ENCODE data around the gene RIPOR3.
"Not testable (repeated sequence)": the region's sequence is repeated elsewhere in the genome, so short reads cannot be mapped to it uniquely, and the experiment has no call there.

The RIPOR3 gene

DNA sequence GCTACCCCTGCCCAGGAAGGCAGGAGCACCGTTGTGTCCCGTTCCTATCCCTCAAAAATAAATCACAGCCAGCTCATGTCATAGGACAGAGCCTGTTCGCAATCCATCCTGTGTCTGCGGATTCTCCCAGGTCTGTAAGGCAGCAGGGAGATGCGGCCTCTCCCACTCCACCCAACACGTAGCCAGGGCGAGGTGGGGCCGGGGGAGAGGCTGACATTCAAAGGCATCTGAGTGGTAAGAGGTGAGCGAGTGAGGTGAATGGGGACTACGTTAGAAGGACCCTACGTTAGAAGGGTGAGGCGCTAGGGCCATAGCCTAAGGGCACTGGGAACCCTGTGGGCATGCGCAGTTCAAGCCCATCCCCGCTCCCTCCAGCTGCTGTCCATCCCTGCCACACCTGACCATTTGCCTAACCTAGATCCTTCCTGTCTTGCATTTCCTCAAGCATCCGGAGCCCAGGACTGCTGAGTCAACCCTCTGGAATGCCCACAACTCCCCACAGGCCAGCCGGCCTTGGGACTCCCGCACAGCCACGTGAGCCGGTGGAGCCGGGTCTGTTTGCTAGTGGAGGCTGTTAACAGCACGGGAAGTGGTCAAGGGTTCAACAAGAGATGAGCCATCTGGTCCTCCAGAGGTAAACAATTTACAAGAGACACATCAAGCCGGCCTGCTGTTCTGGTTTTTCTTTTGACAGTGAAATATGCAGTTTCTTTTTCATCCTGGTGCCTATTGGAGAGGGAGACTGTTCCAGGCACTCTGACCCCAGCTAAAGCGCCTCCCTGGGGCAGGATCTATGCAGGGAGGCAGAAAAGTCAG lies 45.9 kb downstream of the RIPOR3 start:
- Histone ChIP-seq H4K20me1 (ENCODE audit: insufficient read depth, low read length) (no peaks in the 10 kb centered on the region), H3K36me3 (ENCODE audit: insufficient read depth, low read length) (no peaks in the 10 kb centered on the region), H3K4me3 (ENCODE audit: low read depth, low read length, poor library complexity, severe bottlenecking) (no peak overlapping the region), H3K9ac (ENCODE audit: low read length) (no peak overlapping the region), H3K4me1 (ENCODE audit: insufficient read depth, low read length, severe bottlenecking) (no peaks in the 10 kb centered on the region), H3K4me2 (ENCODE audit: low read length) (no peak overlapping the region), H3K27me3 (ENCODE audit: insufficient read depth, low read length) (peaks cover 7% of the 10 kb centered on the region; the same call in 1 of the 2 replicates), H2AFZ (ENCODE audit: low read length) (no peak overlapping the region), H3K27ac (ENCODE audit: low read depth, low read length, poor library complexity, severe bottlenecking) (no peak overlapping the region), H3K79me2 (ENCODE audit: insufficient read depth, low read length) (no peaks in the 10 kb centered on the region), H3F3A (ENCODE audit: insufficient read depth, low read length) (no peaks in the 10 kb centered on the region), H3K9me3 (ENCODE audit: low read length) (peaks cover 6% of the 10 kb centered on the region), H3K9me2 (ENCODE audit: low read depth, low read length) (no peaks in the 10 kb centered on the region)
- no peak for TF ChIP-seq EZH2 (IDR thresholded peaks at IDR 0.05; ENCODE audit: borderline replicate concordance, low read length)
- TF ChIP-seq, protein P1, sequence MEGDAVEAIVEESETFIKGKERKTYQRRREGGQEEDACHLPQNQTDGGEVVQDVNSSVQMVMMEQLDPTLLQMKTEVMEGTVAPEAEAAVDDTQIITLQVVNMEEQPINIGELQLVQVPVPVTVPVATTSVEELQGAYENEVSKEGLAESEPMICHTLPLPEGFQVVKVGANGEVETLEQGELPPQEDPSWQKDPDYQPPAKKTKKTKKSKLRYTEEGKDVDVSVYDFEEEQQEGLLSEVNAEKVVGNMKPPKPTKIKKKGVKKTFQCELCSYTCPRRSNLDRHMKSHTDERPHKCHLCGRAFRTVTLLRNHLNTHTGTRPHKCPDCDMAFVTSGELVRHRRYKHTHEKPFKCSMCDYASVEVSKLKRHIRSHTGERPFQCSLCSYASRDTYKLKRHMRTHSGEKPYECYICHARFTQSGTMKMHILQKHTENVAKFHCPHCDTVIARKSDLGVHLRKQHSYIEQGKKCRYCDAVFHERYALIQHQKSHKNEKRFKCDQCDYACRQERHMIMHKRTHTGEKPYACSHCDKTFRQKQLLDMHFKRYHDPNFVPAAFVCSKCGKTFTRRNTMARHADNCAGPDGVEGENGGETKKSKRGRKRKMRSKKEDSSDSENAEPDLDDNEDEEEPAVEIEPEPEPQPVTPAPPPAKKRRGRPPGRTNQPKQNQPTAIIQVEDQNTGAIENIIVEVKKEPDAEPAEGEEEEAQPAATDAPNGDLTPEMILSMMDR (IDR thresholded peaks at IDR 0.05; ENCODE audit: low read length) = no peak

DNA sequence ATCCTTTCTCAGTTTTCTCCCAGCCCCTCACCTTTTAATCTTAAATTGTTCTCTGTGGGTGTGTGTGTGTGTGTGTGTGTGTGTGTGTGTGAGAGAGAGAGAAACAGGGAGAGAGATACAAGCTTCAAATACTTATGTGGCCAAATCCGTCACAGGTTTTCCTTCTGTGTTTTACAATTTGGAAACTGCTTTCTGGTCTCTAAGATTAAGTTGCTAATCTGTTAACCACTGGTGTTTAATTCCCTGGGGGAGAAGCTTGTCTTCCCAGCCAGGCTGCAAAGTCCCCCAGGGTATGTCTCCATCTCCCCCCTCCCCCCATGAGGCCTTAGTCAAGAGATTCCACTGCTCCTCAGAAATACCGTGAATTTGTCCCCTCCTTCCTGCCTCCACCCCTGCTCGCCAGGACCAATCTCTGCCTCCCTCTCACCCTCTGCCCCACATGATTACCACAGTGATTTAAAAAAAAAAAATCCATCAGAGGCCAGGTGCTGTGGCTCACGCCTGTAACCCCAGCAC lies 49.0 kb downstream of the RIPOR3 start:
- no peaks in the 10 kb centered on the region for H4K20me1 ChIP-seq (ENCODE audit: insufficient read depth, low read length)
- TF ChIP-seq EZH2 (IDR thresholded peaks at IDR 0.05; ENCODE audit: borderline replicate concordance, low read length) = no peak
- TF ChIP-seq, protein P1 (IDR thresholded peaks at IDR 0.05; ENCODE audit: low read length) = no peak
- no peaks in the 10 kb centered on the region for H3K9me2 ChIP-seq (ENCODE audit: low read depth, low read length)
- H3K9ac ChIP-seq (ENCODE audit: low read length) = no peak overlapping the region
- H3K4me1 ChIP-seq (ENCODE audit: insufficient read depth, low read length, severe bottlenecking) = no peaks in the 10 kb centered on the region
- H3K4me3 ChIP-seq (ENCODE audit: low read depth, low read length, poor library complexity, severe bottlenecking) = no peak overlapping the region
- H3K36me3 ChIP-seq (ENCODE audit: insufficient read depth, low read length) = no peaks in the 10 kb centered on the region
- H3F3A ChIP-seq (ENCODE audit: insufficient read depth, low read length) = no peaks in the 10 kb centered on the region
- no peak overlapping the region for H2AFZ ChIP-seq (ENCODE audit: low read length)
- no peak overlapping the region for H3K27ac ChIP-seq (ENCODE audit: low read depth, low read length, poor library complexity, severe bottlenecking)
- peaks cover 6% of the 10 kb centered on the region for H3K9me3 ChIP-seq (ENCODE audit: low read length)
- H3K79me2 ChIP-seq (ENCODE audit: insufficient read depth, low read length) = no peaks in the 10 kb centered on the region
- peaks cover 7% of the 10 kb centered on the region; the same call in 1 of the 2 replicates for H3K27me3 ChIP-seq (ENCODE audit: insufficient read depth, low read length)
- no peak overlapping the region for H3K4me2 ChIP-seq (ENCODE audit: low read length)

DNA sequence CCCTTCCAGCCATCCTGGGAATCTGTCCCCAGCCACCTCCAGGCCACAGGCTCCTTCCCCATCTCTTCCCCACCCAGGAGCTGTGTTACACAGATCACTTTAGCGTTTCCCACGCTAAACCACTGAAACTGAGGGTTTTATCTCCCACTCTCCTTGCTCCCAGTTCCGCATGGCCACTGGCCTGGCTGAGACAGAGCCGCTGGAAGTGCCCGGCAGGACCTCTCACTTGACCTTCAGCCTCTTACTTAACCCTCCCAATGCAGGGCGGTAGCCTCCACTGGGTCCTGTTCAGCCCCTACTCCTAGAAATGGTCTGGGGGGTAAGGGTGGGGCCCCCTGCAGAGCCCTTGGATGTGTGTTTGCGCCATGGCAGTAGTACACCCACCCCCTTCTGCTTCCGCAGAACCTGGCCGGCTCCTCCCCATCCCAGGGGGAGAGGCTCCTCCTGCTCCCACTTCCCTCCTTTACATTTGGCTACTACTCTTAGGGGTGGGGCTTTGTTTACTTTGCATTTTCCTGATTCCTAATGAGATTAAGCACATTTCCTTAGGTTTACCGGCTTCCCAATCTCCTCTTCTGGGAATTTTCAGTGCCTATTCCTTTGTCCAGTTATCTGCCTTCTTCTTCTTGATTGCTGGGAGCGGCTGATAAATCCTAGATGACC lies 49.6 kb downstream of the RIPOR3 start:
- not testable (repeated sequence) for H3K27ac ChIP-seq (ENCODE audit: low read depth, low read length, poor library complexity, severe bottlenecking); H3K9me2 ChIP-seq (ENCODE audit: low read depth, low read length); H3F3A ChIP-seq (ENCODE audit: insufficient read depth, low read length); H3K9ac ChIP-seq (ENCODE audit: low read length); H3K36me3 ChIP-seq (ENCODE audit: insufficient read depth, low read length); H3K4me2 ChIP-seq (ENCODE audit: low read length); H3K9me3 ChIP-seq (ENCODE audit: low read length); H3K27me3 ChIP-seq (ENCODE audit: insufficient read depth, low read length); H3K79me2 ChIP-seq (ENCODE audit: insufficient read depth, low read length); H4K20me1 ChIP-seq (ENCODE audit: insufficient read depth, low read length); H2AFZ ChIP-seq (ENCODE audit: low read length); H3K4me3 ChIP-seq (ENCODE audit: low read depth, low read length, poor library complexity, severe bottlenecking); H3K4me1 ChIP-seq (ENCODE audit: insufficient read depth, low read length, severe bottlenecking)

DNA sequence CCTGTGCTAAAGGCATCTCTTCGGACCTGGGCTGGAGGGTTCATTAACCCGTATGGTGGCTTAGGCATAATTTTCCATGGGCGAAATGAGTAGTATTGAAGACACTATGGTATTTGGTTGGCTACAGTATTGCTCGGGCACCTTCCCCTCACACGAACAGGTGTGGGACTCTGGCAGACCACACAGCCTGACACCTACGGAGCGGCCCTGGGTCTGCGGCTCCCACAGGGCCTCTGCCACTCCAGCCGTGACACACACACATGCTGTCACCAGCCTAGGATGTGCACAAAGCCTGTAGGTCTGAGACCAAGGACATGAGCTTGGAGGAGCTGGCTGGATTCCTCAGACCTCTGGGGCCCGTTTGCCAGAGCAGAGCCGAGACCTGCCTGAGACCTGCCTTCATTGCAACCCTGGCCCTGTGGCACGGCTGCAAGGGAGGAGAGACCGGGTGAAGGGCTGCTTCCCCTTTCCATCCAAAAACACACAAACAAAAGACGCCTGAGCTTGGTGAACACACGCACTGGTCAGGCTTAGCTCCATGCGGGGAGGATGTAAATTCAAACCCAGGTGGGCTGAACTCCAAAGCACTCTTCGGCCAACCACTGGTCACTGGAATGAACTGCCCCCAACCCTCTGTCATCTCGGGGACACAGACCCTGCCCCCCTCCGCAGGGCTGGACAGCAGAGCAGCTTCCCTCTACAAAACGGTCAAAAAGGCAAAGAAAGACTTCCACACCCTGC lies 51.2 kb downstream of the RIPOR3 start:
- H3K9me3 ChIP-seq (ENCODE audit: low read length); H3K27me3 ChIP-seq (ENCODE audit: insufficient read depth, low read length); H4K20me1 ChIP-seq (ENCODE audit: insufficient read depth, low read length); H3K4me1 ChIP-seq (ENCODE audit: insufficient read depth, low read length, severe bottlenecking); H3K36me3 ChIP-seq (ENCODE audit: insufficient read depth, low read length); H3K4me2 ChIP-seq (ENCODE audit: low read length); H3F3A ChIP-seq (ENCODE audit: insufficient read depth, low read length); H2AFZ ChIP-seq (ENCODE audit: low read length); H3K27ac ChIP-seq (ENCODE audit: low read depth, low read length, poor library complexity, severe bottlenecking); H3K9me2 ChIP-seq (ENCODE audit: low read depth, low read length); H3K79me2 ChIP-seq (ENCODE audit: insufficient read depth, low read length); H3K4me3 ChIP-seq (ENCODE audit: low read depth, low read length, poor library complexity, severe bottlenecking); H3K9ac ChIP-seq (ENCODE audit: low read length): not testable (repeated sequence)

DNA sequence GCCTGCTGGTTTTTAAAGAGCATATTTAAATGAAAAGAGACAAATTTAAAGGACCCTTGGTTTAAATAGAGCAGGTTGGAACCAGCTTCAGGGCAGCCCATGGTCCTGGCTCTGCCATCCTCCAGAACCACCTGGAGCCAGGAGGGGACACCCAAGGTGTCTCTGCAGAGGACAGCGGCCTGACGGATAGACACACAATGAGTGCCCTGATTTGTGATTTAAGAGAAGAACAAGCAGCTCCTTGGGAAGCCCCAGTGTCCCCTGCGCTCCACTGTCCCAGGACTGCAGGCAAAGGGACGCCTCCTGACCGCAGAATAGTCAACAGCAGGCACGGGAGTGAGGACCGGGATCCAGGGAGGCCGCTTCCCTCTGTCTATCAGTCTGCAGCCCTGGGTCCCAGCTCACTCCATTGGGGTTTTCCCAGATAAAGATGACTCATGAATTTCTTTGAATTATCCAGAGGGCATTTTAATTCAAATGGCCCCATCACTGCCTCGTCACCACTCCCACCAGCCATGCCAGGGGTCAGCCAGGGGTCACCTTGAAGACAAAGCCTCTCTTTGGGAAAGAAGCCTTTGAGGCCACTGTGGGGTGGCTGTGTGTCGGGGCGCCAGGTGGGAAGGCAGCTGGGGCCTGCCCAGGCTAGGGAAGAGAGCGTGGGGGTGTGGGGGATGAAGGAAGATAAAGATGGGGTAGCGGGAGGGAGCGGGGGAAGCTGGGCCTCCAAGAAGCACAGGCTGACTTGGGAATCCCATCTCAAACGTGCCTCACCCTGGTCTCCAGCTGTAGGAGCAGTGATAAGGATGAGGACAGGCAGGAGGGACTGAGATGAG lies 53.1 kb downstream of the RIPOR3 start:
- not testable (repeated sequence) for H2AFZ ChIP-seq (ENCODE audit: low read length); H3K4me1 ChIP-seq (ENCODE audit: insufficient read depth, low read length, severe bottlenecking); H3K9me2 ChIP-seq (ENCODE audit: low read depth, low read length); H3K4me2 ChIP-seq (ENCODE audit: low read length); H3K79me2 ChIP-seq (ENCODE audit: insufficient read depth, low read length); H3K27ac ChIP-seq (ENCODE audit: low read depth, low read length, poor library complexity, severe bottlenecking); H4K20me1 ChIP-seq (ENCODE audit: insufficient read depth, low read length); H3F3A ChIP-seq (ENCODE audit: insufficient read depth, low read length); H3K27me3 ChIP-seq (ENCODE audit: insufficient read depth, low read length); H3K9me3 ChIP-seq (ENCODE audit: low read length); H3K9ac ChIP-seq (ENCODE audit: low read length); H3K36me3 ChIP-seq (ENCODE audit: insufficient read depth, low read length); H3K4me3 ChIP-seq (ENCODE audit: low read depth, low read length, poor library complexity, severe bottlenecking)
